IMR-90 (cell line): ENCODE results near the gene SPEG. TPM values are rescaled to one million over a fixed set of nuclear protein-coding genes. Genes with fewer than 3 reads are reported as not detected.

ENCODE experiments used
- ATAC-seq: fragments of 200-7000 bp; cut with Tn5 transposase; 2 replicates; pipeline ENCODE4 v1.9.1; 2020; ENCODE audit warnings: low read depth, mild to moderate bottlenecking, moderate library complexity
- BruUV-seq: library from RNA; stranded (reverse); fragments of 400-500 nt; replicated peaks from 2 replicates; lab custom pipeline; 2021; lab: Mats Ljungman, UMichigan
- CTCF ChIA-PET: fragments of 300-600 bp; formaldehyde crosslinking; extraction: SDS; loops from one replicate; lab custom pipeline; 2021; ENCODE audit warnings: antibody characterized with exemption; lab: Yijun Ruan, JAX
- POLR2A ChIA-PET: fragments of 300-600 bp; sonication (Branson Sonifier 250); formaldehyde crosslinking; loops from one replicate; lab custom pipeline; 2022; ENCODE audit warnings: antibody characterized with exemption; ENCODE audit not compliant: unreplicated experiment; lab: Charles Lee
- DNase-seq: peaks from one replicate; pipeline ENCODE4 v3.0.0; 2013
- H2AFZ ChIP-seq: replicated peaks from 2 replicates; pipeline ENCODE3; 2013; ENCODE audit warnings: low read length, mild to moderate bottlenecking; ENCODE audit not compliant: poor library complexity
- H2AK5ac ChIP-seq: 2 replicates; pipeline ENCODE4 v1.6.1; 2013; ENCODE audit warnings: low read depth, low read length, inconsistent platforms
- H2AK9ac ChIP-seq: replicated peaks from 2 replicates; pipeline ENCODE3; 2013; ENCODE audit warnings: mild to moderate bottlenecking, low read depth, low read length, moderate library complexity; ENCODE audit not compliant: poor library complexity
- H2BK120ac ChIP-seq: 2 replicates; pipeline ENCODE4 v1.6.1; 2013; ENCODE audit warnings: low read depth, low read length, inconsistent platforms
- H2BK15ac ChIP-seq: 3 replicates; pipeline ENCODE4 v1.6.1; 2013; ENCODE audit warnings: low read depth, low read length, inconsistent platforms
- H2BK20ac ChIP-seq: 2 replicates; pipeline ENCODE4 v1.6.1; 2013; ENCODE audit warnings: low read depth, mild to moderate bottlenecking, inconsistent platforms, low read length, moderate library complexity
- H2BK5ac ChIP-seq: 2 replicates; pipeline ENCODE4 v1.6.1; 2013; ENCODE audit warnings: mild to moderate bottlenecking, low read depth, low read length, inconsistent platforms; ENCODE audit not compliant: poor library complexity, severe bottlenecking
- H3K14ac ChIP-seq: replicated peaks from 2 replicates; pipeline ENCODE4 v1.6.1; 2013; ENCODE audit warnings: low read depth, low read length, inconsistent platforms
- H3K18ac ChIP-seq: 2 replicates; pipeline ENCODE4 v1.6.1; 2013; ENCODE audit warnings: low read depth, low read length, control low read depth
- H3K23ac ChIP-seq: 2 replicates; pipeline ENCODE4 v1.6.1; 2013; ENCODE audit warnings: low read depth, low read length, inconsistent platforms
- H3K27ac ChIP-seq: 2 replicates; pipeline ENCODE4 v1.5.1; 2013; ENCODE audit warnings: mild to moderate bottlenecking, control low read depth, low read length; ENCODE audit not compliant: insufficient read depth
- H3K27me3 ChIP-seq: 2 replicates; pipeline ENCODE4 v1.6.1; 2013; ENCODE audit warnings: low read length; ENCODE audit not compliant: control insufficient read depth, insufficient read depth
- H3K36me3 ChIP-seq: 2 replicates; pipeline ENCODE4 v1.6.1; 2013; ENCODE audit warnings: low read length, mixed read lengths; ENCODE audit not compliant: control insufficient read depth, insufficient read depth
- H3K4ac ChIP-seq: 2 replicates; pipeline ENCODE4 v1.6.1; 2013; ENCODE audit warnings: low read depth, low read length, inconsistent platforms
- H3K4me1 ChIP-seq: 2 replicates; pipeline ENCODE4 v1.6.1; 2013; ENCODE audit warnings: low read length, mixed read lengths; ENCODE audit not compliant: control insufficient read depth, insufficient read depth
- H3K4me2 ChIP-seq: 2 replicates; pipeline ENCODE4 v1.6.1; 2013; ENCODE audit warnings: low read depth, mild to moderate bottlenecking, control low read depth, low read length, moderate library complexity
- H3K4me3 ChIP-seq: 2 replicates; pipeline ENCODE4 v1.5.1; 2013; ENCODE audit warnings: low read depth, mild to moderate bottlenecking, control low read depth, low read length, moderate library complexity; ENCODE audit not compliant: insufficient read depth
- H3K56ac ChIP-seq: 2 replicates; pipeline ENCODE4 v1.6.1; 2013; ENCODE audit warnings: low read length, inconsistent platforms; ENCODE audit not compliant: insufficient read depth; ENCODE audit errors: extremely low read depth
- H3K79me1 ChIP-seq, 2 experiments: 2 replicates each; pipeline ENCODE4 v1.6.1; 2013; ENCODE audit warnings: low read length in 2 of 2, inconsistent platforms in 1 of 2, low read depth in 1 of 2
- H3K9ac ChIP-seq: 2 replicates; pipeline ENCODE4 v1.6.1; 2013; ENCODE audit warnings: low read depth, low read length, control low read depth
- H3K9me1 ChIP-seq: 2 replicates; pipeline ENCODE4 v1.6.1; 2013; ENCODE audit warnings: low read length, inconsistent platforms; ENCODE audit not compliant: insufficient read depth
- H3K9me3 ChIP-seq: 2 replicates; pipeline ENCODE4 v1.6.1; 2013; ENCODE audit warnings: low read length; ENCODE audit not compliant: control insufficient read depth, insufficient read depth
- H4K20me1 ChIP-seq: 2 replicates; pipeline ENCODE4 v1.6.1; 2013; ENCODE audit warnings: low read length, inconsistent platforms; ENCODE audit not compliant: insufficient read depth
- H4K5ac ChIP-seq: 2 replicates; pipeline ENCODE4 v1.6.1; 2013; ENCODE audit warnings: mild to moderate bottlenecking, low read depth, low read length, control low read depth
- H4K8ac ChIP-seq, 2 experiments: 2 replicates each; pipeline ENCODE4 v1.6.1; 2013; ENCODE audit warnings: low read depth in 2 of 2, low read length in 2 of 2, control low read depth in 1 of 2, inconsistent platforms in 1 of 2
- H4K91ac ChIP-seq: 2 replicates; pipeline ENCODE4 v1.6.1; 2013; ENCODE audit warnings: low read depth, low read length, inconsistent platforms; ENCODE audit not compliant: insufficient read depth
- CHD1 ChIP-seq: IDR thresholded peaks from 2 replicates; pipeline ENCODE4 v1.6.1; 2012; ENCODE audit warnings: low read depth, low read length, improper control_type of control experiment
- POLR2A ChIP-seq: IDR thresholded peaks from 2 replicates; pipeline ENCODE4 v1.6.1; 2012; ENCODE audit warnings: mild to moderate bottlenecking, low read depth, low read length
- SMC3 ChIP-seq: fragments of 150-350 bp; IDR thresholded peaks from 2 replicates; pipeline ENCODE4 v1.6.1; 2016; ENCODE audit warnings: low read depth, mild to moderate bottlenecking, antibody characterized with exemption, low read length, moderate library complexity
- WGBS, 2 experiments: methylation state at CpG; one replicate each; pipeline versions ENCODE4 v1.1.5 to v1.1.7; 2013; ENCODE audit warnings: missing lambda C conversion rate in 2 of 2; ENCODE audit not compliant: insufficient read length in 1 of 2; ENCODE audit errors: extremely low coverage in 2 of 2; 5-methylcytosine and 5-hydroxymethylcytosine counted together
- dilution Hi-C: fragments of 300-500 bp; cut with HindIII; formaldehyde crosslinking; loops from one replicate; pipeline ENCODE4 v1.14.3; 2018; ENCODE audit warnings: low sequenced_read_pairs; ENCODE audit not compliant: unreplicated experiment
- in situ Hi-C: fragments of 300-500 bp; cut with MboI; formaldehyde crosslinking; loops from 3 replicates; pipeline ENCODE4 v1.14.3; 2019; ENCODE audit warnings: low sequenced_read_pairs, inconsistent platforms, mixed read lengths
- intact Hi-C: fragments of 100-400 bp; cut with micrococcal nuclease; formaldehyde crosslinking; loops from 2 replicates; pipeline ENCODE4 v1.10.0; 2022
- polyA plus RNA-seq, 3 experiments: library from polyadenylated mRNA; depleted of rRNA; stranded (reverse); fragments of >200 nt; gene quantifications; 2 replicates each; pipeline ENCODE4 v1.2.3, GENCODE V29; 2012; ENCODE audit warnings: low replicate concordance in 1 of 3
- total RNA-seq: library from RNA; depleted of rRNA; stranded (reverse); fragments of >200 nt; gene quantifications from 2 replicates; pipeline ENCODE4 v1.2.3, GENCODE V29; 2012

Gene SPEG
- total and polyA plus RNA-seq, 2 of the 4 experiments (the other 2 are of a cell fraction) = 6.8 to 81.6 TPM

- ChIA-PET POLR2A (no interaction called here), CTCF (no interaction called here)
- H4K5ac ChIP-seq = no peak overlapping the region
- no peak overlapping the region for H3K18ac ChIP-seq
- no peak overlapping the region for H3K56ac ChIP-seq
- H3K9me3 ChIP-seq = no peaks in the 10 kb centered on the region
- dilution Hi-C loops (no loop called here), intact Hi-C loops (no loop called here), in situ Hi-C loops (no loop called here)
- no peak overlapping the region for H3K4me2 ChIP-seq
- no peaks in the 10 kb centered on the region for H3K27me3 ChIP-seq
- no peaks in the 10 kb centered on the region for H4K20me1 ChIP-seq
- H3K36me3 ChIP-seq = peaks cover 32% of the 10 kb centered on the region; the same call in 1 of the 2 replicates
- no peak for TF ChIP-seq POLR2A
- no peak for TF ChIP-seq CHD1
- TF ChIP-seq SMC3 = no peak
- H2BK5ac ChIP-seq = no peak overlapping the region
- no peak for ATAC-seq
- no peaks in the 10 kb centered on the region for H3K4me1 ChIP-seq
- H2BK20ac ChIP-seq = no peak overlapping the region
- H3K27ac ChIP-seq = no peak overlapping the region
- no peak overlapping the region for H2BK15ac ChIP-seq
- H3K23ac ChIP-seq = no peak overlapping the region
- H3K4ac ChIP-seq = no peak overlapping the region
- H3K4me3 ChIP-seq = no peak overlapping the region
- WGBS, 2 experiments = no CpG with 5 or more reads among the region's 9 CpGs
- BruUV-seq = no TSS peak
- H3K79me1 ChIP-seq = no peaks in the 10 kb centered on the region
- no peak overlapping the region for H3K9ac ChIP-seq
- no peak overlapping the region for H3K14ac ChIP-seq
- H2BK120ac ChIP-seq = no peak overlapping the region
- no peak overlapping the region for H4K91ac ChIP-seq
- H2AK5ac ChIP-seq = no peak overlapping the region
- no peaks in the 10 kb centered on the region for H3K9me1 ChIP-seq
- no peak for DNase-seq
- H2AFZ ChIP-seq = no peak overlapping the region
- no peak overlapping the region for H2AK9ac ChIP-seq
- no peak overlapping the region for H4K8ac ChIP-seq
Measured at GRCh38 chr2:219489315-219489714, 54.7 kb downstream of the SPEG start.
